ENCODE results near the gene PLCB3.

PLCB3 gene

DNA sequence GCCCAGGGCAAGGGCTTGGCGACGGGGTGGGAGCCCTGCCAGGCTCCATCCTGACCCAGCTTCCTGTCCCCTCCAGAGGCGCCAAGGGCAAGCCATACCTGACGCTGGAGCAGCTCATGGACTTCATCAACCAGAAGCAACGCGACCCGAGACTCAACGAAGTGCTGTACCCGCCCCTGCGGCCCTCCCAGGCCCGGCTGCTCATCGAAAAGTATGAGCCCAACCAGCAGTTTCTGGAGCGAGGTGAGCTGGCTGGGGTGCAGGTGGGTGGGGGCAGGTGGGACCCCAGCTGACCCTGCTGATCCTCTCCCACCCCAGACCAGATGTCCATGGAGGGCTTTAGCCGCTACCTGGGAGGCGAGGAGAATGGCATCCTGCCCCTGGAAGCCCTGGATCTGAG lies 5.0 kb downstream of the PLCB3 start:
- peaks cover 9% of the 10 kb centered on the region for H3K79me2 ChIP-seq (ENCODE audit: low read length)
- no peak overlapping the region for H2AFZ ChIP-seq (ENCODE audit: low read length)
- TF ChIP-seq EZH2phosphoT487 (IDR thresholded peaks at IDR 0.05; ENCODE audit: low read length) (no peak), EZH2 (optimal IDR thresholded peaks at IDR 0.05; ENCODE audit: low read depth, low read length) (no peak)
- TF ChIP-seq, protein P1, sequence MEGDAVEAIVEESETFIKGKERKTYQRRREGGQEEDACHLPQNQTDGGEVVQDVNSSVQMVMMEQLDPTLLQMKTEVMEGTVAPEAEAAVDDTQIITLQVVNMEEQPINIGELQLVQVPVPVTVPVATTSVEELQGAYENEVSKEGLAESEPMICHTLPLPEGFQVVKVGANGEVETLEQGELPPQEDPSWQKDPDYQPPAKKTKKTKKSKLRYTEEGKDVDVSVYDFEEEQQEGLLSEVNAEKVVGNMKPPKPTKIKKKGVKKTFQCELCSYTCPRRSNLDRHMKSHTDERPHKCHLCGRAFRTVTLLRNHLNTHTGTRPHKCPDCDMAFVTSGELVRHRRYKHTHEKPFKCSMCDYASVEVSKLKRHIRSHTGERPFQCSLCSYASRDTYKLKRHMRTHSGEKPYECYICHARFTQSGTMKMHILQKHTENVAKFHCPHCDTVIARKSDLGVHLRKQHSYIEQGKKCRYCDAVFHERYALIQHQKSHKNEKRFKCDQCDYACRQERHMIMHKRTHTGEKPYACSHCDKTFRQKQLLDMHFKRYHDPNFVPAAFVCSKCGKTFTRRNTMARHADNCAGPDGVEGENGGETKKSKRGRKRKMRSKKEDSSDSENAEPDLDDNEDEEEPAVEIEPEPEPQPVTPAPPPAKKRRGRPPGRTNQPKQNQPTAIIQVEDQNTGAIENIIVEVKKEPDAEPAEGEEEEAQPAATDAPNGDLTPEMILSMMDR (IDR thresholded peaks at IDR 0.05; ENCODE audit: low read length), result no peak
- DNase-seq, result no peak
- no peak overlapping the region for H3K4me2 ChIP-seq (ENCODE audit: low read depth, low read length)
- no peaks in the 10 kb centered on the region for H3K36me3 ChIP-seq (replicated peaks; ENCODE audit: insufficient read depth, low read length)
- no peak overlapping the region for H3K27ac ChIP-seq (ENCODE audit: low read length)
- H4K20me1 ChIP-seq (ENCODE audit: insufficient read depth, low read length), result no peaks in the 10 kb centered on the region
- no peaks in the 10 kb centered on the region for H3K9me2 ChIP-seq (replicated peaks; ENCODE audit: insufficient read depth, low read length)
- H3K9ac ChIP-seq (ENCODE audit: low read length), result no peak overlapping the region
- no peaks in the 10 kb centered on the region for H3K4me1 ChIP-seq (ENCODE audit: low read length)
- H3K9me3 ChIP-seq (replicated peaks; ENCODE audit: insufficient read depth, low read length), result no peaks in the 10 kb centered on the region
- no peak overlapping the region for H3K4me3 ChIP-seq (ENCODE audit: low read length)
- H3K27me3 ChIP-seq (replicated peaks; ENCODE audit: insufficient read depth, low read length), result no peaks in the 10 kb centered on the region
- no peaks in the 10 kb centered on the region for H3F3A ChIP-seq (ENCODE audit: insufficient read depth, low read length)

- H3K9ac ChIP-seq (ENCODE audit: low read length), result no peak overlapping the region
- H3K4me1 ChIP-seq (ENCODE audit: low read length), result no peaks in the 10 kb centered on the region
- TF ChIP-seq EZH2phosphoT487 (IDR thresholded peaks at IDR 0.05; ENCODE audit: low read length), result no peak
- TF ChIP-seq, protein P1 (IDR thresholded peaks at IDR 0.05; ENCODE audit: low read length), result no peak
- no peak for TF ChIP-seq EZH2 (optimal IDR thresholded peaks at IDR 0.05; ENCODE audit: low read depth, low read length)
- DNase-seq, result no peak
- no peaks in the 10 kb centered on the region for H3K79me2 ChIP-seq (ENCODE audit: low read length)
- no peak overlapping the region for H3K27ac ChIP-seq (ENCODE audit: low read length)
- no peaks in the 10 kb centered on the region for H3F3A ChIP-seq (ENCODE audit: insufficient read depth, low read length)
- H3K4me2 ChIP-seq (ENCODE audit: low read depth, low read length), result no peak overlapping the region
- no peak overlapping the region for H3K4me3 ChIP-seq (ENCODE audit: low read length)
- H3K9me3 ChIP-seq (replicated peaks; ENCODE audit: insufficient read depth, low read length), result no peaks in the 10 kb centered on the region
- H4K20me1 ChIP-seq (ENCODE audit: insufficient read depth, low read length), result no peaks in the 10 kb centered on the region
- no peaks in the 10 kb centered on the region for H3K36me3 ChIP-seq (replicated peaks; ENCODE audit: insufficient read depth, low read length)
- H3K27me3 ChIP-seq (replicated peaks; ENCODE audit: insufficient read depth, low read length), result no peaks in the 10 kb centered on the region
- no peak overlapping the region for H2AFZ ChIP-seq (ENCODE audit: low read length)
- H3K9me2 ChIP-seq (replicated peaks; ENCODE audit: insufficient read depth, low read length), result no peaks in the 10 kb centered on the region
Measured at GRCh38 chr11:64258356-64258755, 7.0 kb downstream of the PLCB3 start.

GRCh38 chr11:64258946-64259532 lies 7.7 kb downstream of the PLCB3 start:
- no peaks in the 10 kb centered on the region for H3K79me2 ChIP-seq (ENCODE audit: low read length)
- no peaks in the 10 kb centered on the region for H3K4me1 ChIP-seq (ENCODE audit: low read length)
- no peak overlapping the region for H3K4me3 ChIP-seq (ENCODE audit: low read length)
- H3K27ac ChIP-seq (ENCODE audit: low read length), result no peak overlapping the region
- no peak for TF ChIP-seq EZH2 (optimal IDR thresholded peaks at IDR 0.05; ENCODE audit: low read depth, low read length)
- TF ChIP-seq EZH2phosphoT487 (IDR thresholded peaks at IDR 0.05; ENCODE audit: low read length), result no peak
- TF ChIP-seq, protein P1 (IDR thresholded peaks at IDR 0.05; ENCODE audit: low read length), result no peak
- H3K9me2 ChIP-seq (replicated peaks; ENCODE audit: insufficient read depth, low read length), result no peaks in the 10 kb centered on the region
- H3K36me3 ChIP-seq (replicated peaks; ENCODE audit: insufficient read depth, low read length), result no peaks in the 10 kb centered on the region
- H3K9ac ChIP-seq (ENCODE audit: low read length), result no peak overlapping the region
- no peaks in the 10 kb centered on the region for H4K20me1 ChIP-seq (ENCODE audit: insufficient read depth, low read length)
- H3K4me2 ChIP-seq (ENCODE audit: low read depth, low read length), result no peak overlapping the region
- no peak for DNase-seq
- H3F3A ChIP-seq (ENCODE audit: insufficient read depth, low read length), result no peaks in the 10 kb centered on the region
- no peak overlapping the region for H2AFZ ChIP-seq (ENCODE audit: low read length)
- no peaks in the 10 kb centered on the region for H3K9me3 ChIP-seq (replicated peaks; ENCODE audit: insufficient read depth, low read length)
- no peaks in the 10 kb centered on the region for H3K27me3 ChIP-seq (replicated peaks; ENCODE audit: insufficient read depth, low read length)

All from MM.1S (cell line).